HG02623 (cell line): Measurements from ENCODE around the gene CASP8AP2.
"Not testable (repeated sequence)": the region's sequence is repeated elsewhere in the genome, so short reads cannot be mapped to it uniquely, and the experiment has no call there.

Experiments used
- ATAC-seq: cut with Tn5 transposase; IDR thresholded peaks from one replicate; pipeline ENCODE4 v1.9.1; 2021; ENCODE audit warnings: moderate library complexity; ENCODE audit not compliant: unreplicated experiment

Gene CASP8AP2

GRCh38 chr6:89829472-89830169 lies at the start of gene CASP8AP2:
CASP8AP2 (plus strand) TSS chr6:89829880.
- ATAC-seq, result peak; percentile 98

GRCh38 chr6:89781070-89782034 lies 48.3 kb upstream of the CASP8AP2 start:
- ATAC-seq, result no peak

GRCh38 chr6:89782222-89782621 lies 47.5 kb upstream of the CASP8AP2 start:
- ATAC-seq, result no peak

GRCh38 chr6:89783293-89783692 lies 46.4 kb upstream of the CASP8AP2 start:
- ATAC-seq, result not testable (repeated sequence)

GRCh38 chr6:89784838-89785237 lies 44.8 kb upstream of the CASP8AP2 start:
- no peak for ATAC-seq

- no peak for ATAC-seq
These were observed 42.7 kb upstream of the CASP8AP2 start for GRCh38 chr6:89786970-89787369.

- no peak for ATAC-seq
These were observed 41.9 kb upstream of the CASP8AP2 start for GRCh38 chr6:89787660-89788328.

GRCh38 chr6:89789980-89790379 lies 39.7 kb upstream of the CASP8AP2 start:
- no peak for ATAC-seq

- no peak for ATAC-seq
These were observed 39.3 kb upstream of the CASP8AP2 start for GRCh38 chr6:89790403-89790802.

- ATAC-seq, result peak; percentile 68
These were observed 36.8 kb upstream of the CASP8AP2 start for GRCh38 chr6:89792881-89793280.

GRCh38 chr6:89793586-89793985 lies 36.1 kb upstream of the CASP8AP2 start:
- ATAC-seq, result no peak

GRCh38 chr6:89794324-89794723 lies 35.4 kb upstream of the CASP8AP2 start:
- ATAC-seq, result no peak

- ATAC-seq, result no peak
These were observed 32.4 kb upstream of the CASP8AP2 start for GRCh38 chr6:89797317-89797716.

GRCh38 chr6:89799096-89799495 lies 30.6 kb upstream of the CASP8AP2 start:
- no peak for ATAC-seq

- no peak for ATAC-seq
These were observed 29.9 kb upstream of the CASP8AP2 start for GRCh38 chr6:89799756-89800155.

GRCh38 chr6:89803271-89803670 lies 26.4 kb upstream of the CASP8AP2 start:
- no peak for ATAC-seq

- no peak for ATAC-seq
These were observed 23.8 kb upstream of the CASP8AP2 start for GRCh38 chr6:89805814-89806371.

GRCh38 chr6:89807581-89807980 lies 22.1 kb upstream of the CASP8AP2 start:
- no peak for ATAC-seq

- ATAC-seq, result not testable (repeated sequence)
These were observed 16.3 kb upstream of the CASP8AP2 start for GRCh38 chr6:89813422-89813821.

- ATAC-seq, result no peak
These were observed 12.2 kb upstream of the CASP8AP2 start for GRCh38 chr6:89817481-89817880.

- peak; percentile 16 for ATAC-seq
These were observed 10.7 kb upstream of the CASP8AP2 start for GRCh38 chr6:89818977-89819335.
